ENCODE measurements around the gene EIF4G3.

DNA sequence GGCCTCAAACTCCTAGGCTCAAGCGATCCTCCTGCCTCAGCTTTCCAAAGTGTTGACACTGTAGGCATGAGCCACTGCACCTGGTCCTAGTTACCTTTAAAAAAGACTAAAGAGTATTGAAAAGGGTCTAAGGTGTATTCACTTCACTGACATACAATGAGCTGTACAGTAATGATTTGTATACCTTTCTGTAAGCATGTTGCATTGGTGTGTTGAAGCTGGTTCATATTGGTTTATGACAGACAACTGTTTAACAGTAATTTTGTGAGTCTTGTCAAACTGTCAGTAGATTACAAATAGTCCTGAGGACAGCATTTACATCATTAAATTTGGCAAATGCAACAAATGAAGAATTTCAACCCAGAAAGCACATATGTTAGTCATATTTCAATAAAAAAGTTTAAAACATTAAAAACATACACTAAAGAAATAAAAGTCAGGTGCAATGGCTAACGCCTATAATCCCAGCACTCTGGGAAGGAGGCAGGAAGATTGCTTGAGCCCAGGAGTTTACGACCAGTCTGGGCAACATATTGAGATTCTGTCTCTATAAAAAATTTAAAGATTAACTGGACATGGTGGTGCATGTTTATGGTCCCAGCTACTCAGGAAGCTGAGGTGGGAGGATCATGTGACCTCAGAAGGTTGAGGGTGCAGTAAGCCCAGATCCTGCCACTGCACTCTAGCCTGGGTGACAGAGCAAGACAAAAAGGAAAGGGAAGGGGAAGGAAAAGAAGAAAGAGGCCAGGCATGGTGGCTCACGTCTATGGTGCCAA, 301.3 kb downstream of the EIF4G3 start:
- TF ChIP-seq, protein P1, sequence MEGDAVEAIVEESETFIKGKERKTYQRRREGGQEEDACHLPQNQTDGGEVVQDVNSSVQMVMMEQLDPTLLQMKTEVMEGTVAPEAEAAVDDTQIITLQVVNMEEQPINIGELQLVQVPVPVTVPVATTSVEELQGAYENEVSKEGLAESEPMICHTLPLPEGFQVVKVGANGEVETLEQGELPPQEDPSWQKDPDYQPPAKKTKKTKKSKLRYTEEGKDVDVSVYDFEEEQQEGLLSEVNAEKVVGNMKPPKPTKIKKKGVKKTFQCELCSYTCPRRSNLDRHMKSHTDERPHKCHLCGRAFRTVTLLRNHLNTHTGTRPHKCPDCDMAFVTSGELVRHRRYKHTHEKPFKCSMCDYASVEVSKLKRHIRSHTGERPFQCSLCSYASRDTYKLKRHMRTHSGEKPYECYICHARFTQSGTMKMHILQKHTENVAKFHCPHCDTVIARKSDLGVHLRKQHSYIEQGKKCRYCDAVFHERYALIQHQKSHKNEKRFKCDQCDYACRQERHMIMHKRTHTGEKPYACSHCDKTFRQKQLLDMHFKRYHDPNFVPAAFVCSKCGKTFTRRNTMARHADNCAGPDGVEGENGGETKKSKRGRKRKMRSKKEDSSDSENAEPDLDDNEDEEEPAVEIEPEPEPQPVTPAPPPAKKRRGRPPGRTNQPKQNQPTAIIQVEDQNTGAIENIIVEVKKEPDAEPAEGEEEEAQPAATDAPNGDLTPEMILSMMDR (IDR thresholded peaks at IDR 0.05), result no peak
- TF ChIP-seq POLR2A (IDR thresholded peaks at IDR 0.05), result no peak
